SK-N-SH (cell line): Measurements from ENCODE around the gene F11R. TPM values are rescaled to one million over a fixed set of nuclear protein-coding genes. Genes with fewer than 3 reads are reported as not detected.

Experiments used
- CTCF ChIA-PET: fragments of 300-600, 350-600 bp; formaldehyde crosslinking; extraction: SDS; loops from one replicate; lab custom pipeline; 2021; lab: Yijun Ruan, JAX
- POLR2A ChIA-PET: fragments of 350-600 bp; sonication (Branson Sonifier 250); formaldehyde crosslinking; extraction: SDS; loops from one replicate; lab custom pipeline; 2020; ENCODE audit warnings: antibody characterized with exemption, inconsistent platforms; lab: Yijun Ruan, JAX
- DNase-seq: peaks from one replicate; pipeline ENCODE4 v3.0.0; 2012
- H2AFZ ChIP-seq: fragments of 200-600 bp; sonication (generic); 2 replicates; pipeline ENCODE4 v1.8.1; 2016; ENCODE audit warnings: antibody characterized with exemption, mild to moderate bottlenecking, low read depth
- H3F3A ChIP-seq: fragments of 200-600 bp; sonication (generic); replicated peaks from 2 replicates; pipeline ENCODE3; 2016; ENCODE audit warnings: antibody characterized with exemption, mild to moderate bottlenecking; ENCODE audit not compliant: insufficient read depth
- H3K27ac ChIP-seq, 2 experiments: fragments of 200-500 bp in 1 of 2; fragments of 200-600 bp in 1 of 2; sonication (Bioruptor generic) in 1 of 2; sonication (generic), shearing (Covaris generic) in 1 of 2; 2 replicates each; pipeline versions ENCODE4 v1.5.1 to v1.6.1; 2014 to 2016; ENCODE audit warnings: low read depth in 2 of 2, inconsistent platforms in 1 of 2, low read length in 1 of 2, mild to moderate bottlenecking in 1 of 2, mixed read lengths in 1 of 2
- H3K27me3 ChIP-seq: fragments of 200-600 bp; sonication (generic), shearing (Covaris generic); 2 replicates; pipeline ENCODE4 v1.6.1; 2016; ENCODE audit warnings: mixed run types; ENCODE audit not compliant: insufficient read depth
- H3K36me3 ChIP-seq, 2 experiments: fragments of 200-500 bp in 1 of 2; fragments of 200-600 bp in 1 of 2; sonication (Bioruptor generic) in 1 of 2; sonication (generic) in 1 of 2; replicated peaks in 1 of 2; 2 replicates each; pipeline versions ENCODE3 to v1.5.1; 2014 to 2016; ENCODE audit warnings: low read length in 1 of 2, mild to moderate bottlenecking in 1 of 2; ENCODE audit not compliant: insufficient read depth in 2 of 2, control insufficient read depth in 1 of 2
- H3K4me1 ChIP-seq, 2 experiments: fragments of 200-500 bp in 1 of 2; fragments of 200-600 bp in 1 of 2; sonication (Bioruptor generic) in 1 of 2; sonication (generic), shearing (Covaris generic) in 1 of 2; 2 replicates each; pipeline versions ENCODE4 v1.5.1 to v1.6.1; 2014 to 2016; ENCODE audit warnings: low read depth in 1 of 2, low read length in 1 of 2, mixed run types in 1 of 2; ENCODE audit not compliant: insufficient read depth in 2 of 2, control insufficient read depth in 1 of 2
- H3K4me2 ChIP-seq: fragments of 200-600 bp; sonication (generic), shearing (Covaris generic); 2 replicates; pipeline ENCODE4 v1.6.1; 2017; ENCODE audit warnings: mixed run types
- H3K4me3 ChIP-seq, 2 experiments: fragments of 200-500 bp in 1 of 2; fragments of 200-600 bp in 1 of 2; sonication (Bioruptor generic) in 1 of 2; sonication (generic), shearing (Covaris generic) in 1 of 2; 2 replicates each; pipeline versions ENCODE4 v1.5.1 to v1.8.1; 2014 to 2016; ENCODE audit warnings: low read depth in 2 of 2, inconsistent platforms in 1 of 2, low read length in 1 of 2, mild to moderate bottlenecking in 1 of 2, mixed read lengths in 1 of 2, moderate library complexity in 1 of 2
- H3K79me2 ChIP-seq: fragments of 200-600 bp; sonication (generic); 2 replicates; pipeline ENCODE4 v1.8.1; 2017; ENCODE audit warnings: mild to moderate bottlenecking; ENCODE audit not compliant: insufficient read depth
- H3K9ac ChIP-seq: fragments of 200-600 bp; sonication (generic); 2 replicates; pipeline ENCODE4 v1.6.1; 2017; ENCODE audit warnings: mixed run types
- H3K9me2 ChIP-seq: fragments of 200-600 bp; sonication (generic); 2 replicates; pipeline ENCODE4 v1.6.1; 2017; ENCODE audit warnings: mixed run types
- H3K9me3 ChIP-seq: fragments of 200-600 bp; sonication (generic); 2 replicates; pipeline ENCODE4 v1.6.1; 2017; ENCODE audit warnings: mixed run types, mild to moderate bottlenecking, moderate library complexity
- H4K20me1 ChIP-seq: fragments of 200-600 bp; sonication (generic); 2 replicates; pipeline ENCODE4 v1.6.1; 2017; ENCODE audit warnings: mild to moderate bottlenecking, mixed run types; ENCODE audit not compliant: insufficient read depth
- CHD2 ChIP-seq: fragments of 150-350 bp; IDR thresholded peaks from 2 replicates; pipeline ENCODE4 v1.6.1; 2018; ENCODE audit warnings: low read length; ENCODE audit not compliant: partially characterized antibody
- ELF1 ChIP-seq: IDR thresholded peaks from 2 replicates; pipeline ENCODE4 v1.4.0; 2012
- EP300 ChIP-seq, 2 experiments: IDR thresholded peaks; 2 replicates each; pipeline versions ENCODE4 v1.4.0 to v1.6.1; 2012; ENCODE audit warnings: borderline replicate concordance in 1 of 2, low read depth in 1 of 2, low read length in 1 of 2
- EZH2phosphoT487 ChIP-seq: fragments of 200-600 bp; sonication (generic); IDR thresholded peaks from 2 replicates; pipeline ENCODE4 v1.6.1; 2017; ENCODE audit warnings: low read depth, mixed run types, mild to moderate bottlenecking, antibody characterized with exemption, moderate library complexity, borderline replicate concordance
- FOXJ3 ChIP-seq: sonication (generic); formaldehyde crosslinking; IDR thresholded peaks from 2 replicates; pipeline ENCODE4 v1.5.1; 2020; ENCODE audit warnings: mild to moderate bottlenecking, missing genetic modification reagents
- FOXM1 ChIP-seq: IDR thresholded peaks from 2 replicates; pipeline ENCODE4 v1.4.0; 2012; ENCODE audit warnings: low read depth, mild to moderate bottlenecking
- JUND ChIP-seq: IDR thresholded peaks from 2 replicates; pipeline ENCODE4 v1.4.0; 2012
- MXI1 ChIP-seq: IDR thresholded peaks from 2 replicates; pipeline ENCODE4 v1.6.1; 2012; ENCODE audit warnings: mild to moderate bottlenecking, low read depth, low read length, improper control_type of control experiment
- NFIC ChIP-seq: IDR thresholded peaks from 2 replicates; pipeline ENCODE4 v1.4.0; 2012; ENCODE audit warnings: borderline replicate concordance
- POLR2AphosphoS5 ChIP-seq: IDR thresholded peaks from 2 replicates; pipeline ENCODE4 v1.6.1; 2012; ENCODE audit warnings: low read depth, low read length
- RAD21 ChIP-seq: IDR thresholded peaks from 2 replicates; pipeline ENCODE4 v1.6.1; 2012; ENCODE audit warnings: mild to moderate bottlenecking, low read length
- RFX5 ChIP-seq: IDR thresholded peaks from 2 replicates; pipeline ENCODE4 v1.6.1; 2012; ENCODE audit warnings: mild to moderate bottlenecking, improper control_type of control experiment, low read length
- RXRA ChIP-seq: IDR thresholded peaks from 2 replicates; pipeline ENCODE4 v1.4.0; 2012; ENCODE audit warnings: low read depth, mild to moderate bottlenecking, borderline replicate concordance
- TCF12 ChIP-seq: IDR thresholded peaks from 2 replicates; pipeline ENCODE4 v1.4.0; 2012
- USF2 ChIP-seq: fragments of 150-350 bp; IDR thresholded peaks from 2 replicates; pipeline ENCODE4 v1.6.1; 2017; ENCODE audit warnings: antibody characterized with exemption, low read length, low read depth, borderline replicate concordance
- ZBTB33 ChIP-seq: IDR thresholded peaks from 2 replicates; pipeline ENCODE4 v1.4.0; 2012; ENCODE audit warnings: low read depth, borderline replicate concordance
- WGBS: methylation state at CpG from one replicate; pipeline ENCODE4 v1.1.6; 2017; ENCODE audit warnings: low lambda C conversion rate; 5-methylcytosine and 5-hydroxymethylcytosine counted together
- polyA plus RNA-seq, 3 experiments: library from polyadenylated mRNA; depleted of rRNA; stranded (reverse); fragments of >200 nt; gene quantifications; 2 replicates each; pipeline ENCODE4 v1.2.3, GENCODE V29; 2012
- TF ChIP-seq, protein P1 (sequence below): IDR thresholded peaks from 2 replicates; pipeline ENCODE4 v1.4.0; 2012; ENCODE audit warnings: low read depth, borderline replicate concordance
- TF ChIP-seq, protein P2 (sequence below): fragments of 200-600 bp; sonication (generic); IDR thresholded peaks from 2 replicates; pipeline ENCODE4 v1.6.1; 2017; ENCODE audit warnings: antibody characterized with exemption, mild to moderate bottlenecking, moderate library complexity
- TF ChIP-seq, protein P3 (sequence below): IDR thresholded peaks from 2 replicates; pipeline ENCODE4 v1.6.1; 2012; ENCODE audit warnings: mild to moderate bottlenecking, low read depth, low read length, moderate library complexity

The F11R gene
- polyA plus RNA-seq, 1 of the 3 experiments (the other 2 are of a cell fraction): 9.0 TPM

- H3K4me1 ChIP-seq: no peaks in the 10 kb centered on the region
- no peaks in the 10 kb centered on the region for H3K36me3 ChIP-seq
- H3K4me2 ChIP-seq: no peak overlapping the region
- no peaks in the 10 kb centered on the region for H3K9me3 ChIP-seq
- DNase-seq: no peak
- H3K79me2 ChIP-seq: no peaks in the 10 kb centered on the region
- CTCF ChIA-PET: interaction anchor here (1.0 to 1.2 kb wide), 3 partner anchors 11 to 119 kb away, joined by 3 to 6 read pairs (median 4); no protein-coding TSS in a partner anchor
- no peak overlapping the region for H2AFZ ChIP-seq
- H3K9me2 ChIP-seq: no peaks in the 10 kb centered on the region
- no peak overlapping the region for H3K9ac ChIP-seq
- 18% methylated on average over 11 of the region's 11 CpGs for WGBS
- TF ChIP-seq TCF12 (no peak), JUND (no peak), FOXJ3 (no peak), RXRA (no peak), CHD2 (no peak), EP300 (IDR thresholded peaks at IDR 0.05; ENCODE audit: borderline replicate concordance in 1 of 2, low read depth in 1 of 2, low read length in 1 of 2) (no peak), ELF1 (no peak), FOXM1 (no peak), NFIC (no peak), EZH2phosphoT487 (no peak), POLR2AphosphoS5 (no peak), USF2 (no peak), MXI1 (no peak), RFX5 (no peak), ZBTB33 (no peak), RAD21 (no peak)
- TF ChIP-seq, protein P1, sequence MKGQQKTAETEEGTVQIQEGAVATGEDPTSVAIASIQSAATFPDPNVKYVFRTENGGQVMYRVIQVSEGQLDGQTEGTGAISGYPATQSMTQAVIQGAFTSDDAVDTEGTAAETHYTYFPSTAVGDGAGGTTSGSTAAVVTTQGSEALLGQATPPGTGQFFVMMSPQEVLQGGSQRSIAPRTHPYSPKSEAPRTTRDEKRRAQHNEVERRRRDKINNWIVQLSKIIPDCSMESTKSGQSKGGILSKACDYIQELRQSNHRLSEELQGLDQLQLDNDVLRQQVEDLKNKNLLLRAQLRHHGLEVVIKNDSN: no peak
- TF ChIP-seq, protein P2, sequence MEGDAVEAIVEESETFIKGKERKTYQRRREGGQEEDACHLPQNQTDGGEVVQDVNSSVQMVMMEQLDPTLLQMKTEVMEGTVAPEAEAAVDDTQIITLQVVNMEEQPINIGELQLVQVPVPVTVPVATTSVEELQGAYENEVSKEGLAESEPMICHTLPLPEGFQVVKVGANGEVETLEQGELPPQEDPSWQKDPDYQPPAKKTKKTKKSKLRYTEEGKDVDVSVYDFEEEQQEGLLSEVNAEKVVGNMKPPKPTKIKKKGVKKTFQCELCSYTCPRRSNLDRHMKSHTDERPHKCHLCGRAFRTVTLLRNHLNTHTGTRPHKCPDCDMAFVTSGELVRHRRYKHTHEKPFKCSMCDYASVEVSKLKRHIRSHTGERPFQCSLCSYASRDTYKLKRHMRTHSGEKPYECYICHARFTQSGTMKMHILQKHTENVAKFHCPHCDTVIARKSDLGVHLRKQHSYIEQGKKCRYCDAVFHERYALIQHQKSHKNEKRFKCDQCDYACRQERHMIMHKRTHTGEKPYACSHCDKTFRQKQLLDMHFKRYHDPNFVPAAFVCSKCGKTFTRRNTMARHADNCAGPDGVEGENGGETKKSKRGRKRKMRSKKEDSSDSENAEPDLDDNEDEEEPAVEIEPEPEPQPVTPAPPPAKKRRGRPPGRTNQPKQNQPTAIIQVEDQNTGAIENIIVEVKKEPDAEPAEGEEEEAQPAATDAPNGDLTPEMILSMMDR: no peak
- TF ChIP-seq, protein P3, sequence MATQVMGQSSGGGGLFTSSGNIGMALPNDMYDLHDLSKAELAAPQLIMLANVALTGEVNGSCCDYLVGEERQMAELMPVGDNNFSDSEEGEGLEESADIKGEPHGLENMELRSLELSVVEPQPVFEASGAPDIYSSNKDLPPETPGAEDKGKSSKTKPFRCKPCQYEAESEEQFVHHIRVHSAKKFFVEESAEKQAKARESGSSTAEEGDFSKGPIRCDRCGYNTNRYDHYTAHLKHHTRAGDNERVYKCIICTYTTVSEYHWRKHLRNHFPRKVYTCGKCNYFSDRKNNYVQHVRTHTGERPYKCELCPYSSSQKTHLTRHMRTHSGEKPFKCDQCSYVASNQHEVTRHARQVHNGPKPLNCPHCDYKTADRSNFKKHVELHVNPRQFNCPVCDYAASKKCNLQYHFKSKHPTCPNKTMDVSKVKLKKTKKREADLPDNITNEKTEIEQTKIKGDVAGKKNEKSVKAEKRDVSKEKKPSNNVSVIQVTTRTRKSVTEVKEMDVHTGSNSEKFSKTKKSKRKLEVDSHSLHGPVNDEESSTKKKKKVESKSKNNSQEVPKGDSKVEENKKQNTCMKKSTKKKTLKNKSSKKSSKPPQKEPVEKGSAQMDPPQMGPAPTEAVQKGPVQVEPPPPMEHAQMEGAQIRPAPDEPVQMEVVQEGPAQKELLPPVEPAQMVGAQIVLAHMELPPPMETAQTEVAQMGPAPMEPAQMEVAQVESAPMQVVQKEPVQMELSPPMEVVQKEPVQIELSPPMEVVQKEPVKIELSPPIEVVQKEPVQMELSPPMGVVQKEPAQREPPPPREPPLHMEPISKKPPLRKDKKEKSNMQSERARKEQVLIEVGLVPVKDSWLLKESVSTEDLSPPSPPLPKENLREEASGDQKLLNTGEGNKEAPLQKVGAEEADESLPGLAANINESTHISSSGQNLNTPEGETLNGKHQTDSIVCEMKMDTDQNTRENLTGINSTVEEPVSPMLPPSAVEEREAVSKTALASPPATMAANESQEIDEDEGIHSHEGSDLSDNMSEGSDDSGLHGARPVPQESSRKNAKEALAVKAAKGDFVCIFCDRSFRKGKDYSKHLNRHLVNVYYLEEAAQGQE: no peak
- peaks cover 60% of the 10 kb centered on the region for H3K27me3 ChIP-seq
- H3K4me3 ChIP-seq: no peak overlapping the region
- peaks cover 4% of the 10 kb centered on the region for H3F3A ChIP-seq
- POLR2A ChIA-PET: no interaction called here
- no peak overlapping the region for H3K27ac ChIP-seq
- H4K20me1 ChIP-seq: no peaks in the 10 kb centered on the region
Measured at GRCh38 chr1:160978510-160978927, 42.4 kb downstream of the F11R start.
